GM21825 (cell line): ENCODE measurements around the gene JCAD.

Experiments used
- ATAC-seq: cut with Tn5 transposase; IDR thresholded peaks from one replicate; pipeline ENCODE4 v1.9.1; 2021; ENCODE audit warnings: mild to moderate bottlenecking, moderate library complexity; ENCODE audit not compliant: unreplicated experiment

The JCAD gene

DNA sequence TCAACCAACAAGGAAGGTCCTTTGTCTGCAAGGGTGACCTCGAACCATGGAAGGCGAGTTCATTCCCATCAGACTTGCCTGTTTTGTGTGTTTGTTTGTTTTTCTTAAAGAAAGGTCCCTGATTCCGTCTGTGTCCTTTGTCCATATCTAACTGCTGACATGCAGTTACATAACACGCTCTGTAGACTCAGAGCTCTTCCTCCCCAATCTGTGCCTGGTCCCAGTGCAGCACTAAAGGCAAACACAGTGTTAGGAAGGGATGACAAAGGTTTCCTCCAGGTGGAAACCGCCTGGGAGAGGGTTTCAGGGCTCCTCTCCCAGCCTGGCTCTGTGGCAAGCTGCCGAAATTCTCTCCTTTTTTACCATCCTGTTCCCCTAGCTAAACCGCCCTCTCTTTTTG, 13.4 kb downstream of the JCAD start:
- no peak for ATAC-seq

GRCh38 chr10:30043476-30044270, 15.7 kb downstream of the JCAD start:
- ATAC-seq, result no peak

- no peak for ATAC-seq
Observed at GRCh38 chr10:30042820-30043219, 16.6 kb downstream of the JCAD start.

GRCh38 chr10:30041196-30042105, 17.9 kb downstream of the JCAD start:
- ATAC-seq, result no peak

- ATAC-seq, result no peak
Observed at GRCh38 chr10:30040597-30040996, 18.8 kb downstream of the JCAD start.

DNA sequence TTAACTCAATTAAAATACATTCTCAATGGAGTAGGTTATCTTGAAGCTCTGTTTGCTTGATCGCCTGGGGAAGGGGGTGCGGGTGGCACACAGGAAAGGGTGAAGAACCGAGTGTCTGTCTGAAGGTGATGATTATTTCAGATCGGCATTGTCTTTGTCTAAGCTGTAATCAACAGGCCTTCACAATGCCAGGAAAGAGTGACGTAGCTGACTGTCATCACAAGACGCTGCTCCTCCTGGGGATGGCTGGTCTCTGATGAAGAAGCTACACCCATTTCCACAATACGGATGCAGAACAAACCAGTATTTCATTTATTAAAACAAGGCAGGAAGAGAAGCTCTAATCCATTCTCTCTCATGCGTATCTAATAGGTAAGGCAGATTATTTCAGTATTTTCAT, 19.4 kb downstream of the JCAD start:
- ATAC-seq, result no peak

GRCh38 chr10:30039567-30039966, 19.8 kb downstream of the JCAD start:
- ATAC-seq, result no peak

GRCh38 chr10:30038781-30039536, 20.4 kb downstream of the JCAD start:
- ATAC-seq, result no peak

- no peak for ATAC-seq
Observed at GRCh38 chr10:30037620-30038336, 21.6 kb downstream of the JCAD start.

GRCh38 chr10:30036811-30037210, 22.6 kb downstream of the JCAD start:
- ATAC-seq, result no peak

DNA sequence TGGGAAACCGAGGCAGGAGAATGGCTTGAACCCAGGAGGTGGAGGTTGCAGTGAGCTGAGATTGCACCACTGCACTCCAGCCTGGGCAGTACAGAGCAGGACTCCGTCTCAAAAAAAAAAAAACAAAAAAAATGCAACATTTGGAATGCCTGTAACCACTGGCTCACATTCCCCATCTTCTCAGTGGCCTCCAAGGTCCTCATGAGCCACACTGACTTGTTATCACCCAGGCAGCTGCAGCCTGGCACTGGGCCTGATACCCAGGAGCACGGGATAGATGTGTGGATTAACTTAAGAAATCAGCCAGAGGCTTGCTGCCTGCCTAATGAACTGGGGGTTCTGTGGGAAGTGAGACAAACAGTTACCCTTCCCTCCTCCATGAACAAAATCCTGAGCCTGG, 23.0 kb downstream of the JCAD start:
- ATAC-seq, result no peak

DNA sequence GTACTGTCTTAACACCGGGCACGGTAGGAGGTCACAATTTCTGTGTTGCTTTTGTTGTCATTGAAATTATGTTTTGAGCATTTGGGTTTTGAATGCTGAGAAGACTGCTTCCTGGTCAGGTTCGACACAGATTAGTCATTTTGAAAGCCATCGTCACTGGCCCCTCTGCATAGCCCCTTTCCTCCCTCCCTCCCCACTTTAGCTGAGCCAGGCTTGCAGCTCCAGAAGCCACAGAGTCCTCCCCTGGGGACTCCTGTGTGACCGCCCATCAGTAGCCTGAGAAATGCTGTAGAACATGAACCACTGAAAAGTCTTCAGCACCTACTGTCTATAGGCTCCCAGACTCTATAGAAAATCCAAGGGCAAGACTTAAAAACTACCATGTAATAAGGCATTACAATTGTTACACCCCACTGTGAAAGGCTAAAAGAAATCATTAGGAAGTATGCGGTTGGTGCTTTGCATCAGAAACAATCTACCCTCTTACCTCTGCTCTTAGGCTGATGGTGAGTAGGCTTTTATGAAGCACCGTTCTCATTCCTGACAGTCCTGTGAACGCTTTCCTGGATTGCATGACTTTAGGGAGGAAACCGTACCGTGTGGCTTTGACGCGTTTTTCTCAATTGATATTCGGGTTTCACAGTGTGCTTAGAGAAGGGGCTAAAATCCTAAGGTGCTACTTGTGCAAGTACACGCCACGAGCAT, 24.8 kb downstream of the JCAD start:
- no peak for ATAC-seq

DNA sequence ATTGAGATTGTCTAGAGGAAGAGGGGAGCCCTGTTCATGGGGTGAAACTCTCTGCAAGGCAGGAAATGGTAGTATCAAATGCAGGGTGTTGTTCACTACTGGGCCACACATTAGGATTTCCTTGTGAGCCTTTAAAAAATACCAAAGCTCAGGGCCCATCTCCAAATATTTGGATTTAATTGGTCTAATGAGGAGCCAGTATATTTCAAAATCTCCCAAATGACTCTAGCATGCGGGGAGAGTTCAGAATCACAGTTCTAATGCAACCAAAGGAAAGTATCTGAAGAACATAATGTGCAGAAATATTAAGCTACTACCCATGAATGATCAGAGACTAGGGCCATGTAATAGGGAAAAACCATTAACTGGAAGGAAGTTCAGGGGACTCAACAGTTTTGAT, 27.3 kb downstream of the JCAD start:
- no peak for ATAC-seq

DNA sequence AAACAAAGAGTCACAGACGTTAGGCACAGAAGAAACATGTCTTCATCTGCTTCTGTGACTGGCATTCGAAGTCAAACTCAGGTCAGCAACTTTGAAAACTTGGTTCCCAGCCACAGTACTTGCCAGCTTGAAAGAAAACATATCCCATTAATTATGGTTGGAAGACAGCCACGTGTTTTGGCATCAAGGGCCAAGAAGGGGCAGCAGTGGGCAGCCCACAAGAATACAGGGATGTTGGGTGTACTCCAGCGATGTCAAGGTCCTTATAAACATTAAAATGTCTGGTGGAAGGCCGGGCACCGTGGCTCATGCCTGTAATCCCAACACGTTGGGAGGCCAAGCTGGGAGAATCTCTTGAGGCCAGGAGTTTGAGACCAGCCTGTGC, 29.5 kb downstream of the JCAD start:
- no peak for ATAC-seq

- ATAC-seq, result no peak
Observed at GRCh38 chr10:30029164-30029871, 30.1 kb downstream of the JCAD start.

GRCh38 chr10:30028738-30029030, 30.7 kb downstream of the JCAD start:
- ATAC-seq, result no peak

GRCh38 chr10:30028006-30028737, 31.2 kb downstream of the JCAD start:
- ATAC-seq, result peak; percentile 4

GRCh38 chr10:30027057-30028005, 32.1 kb downstream of the JCAD start:
- ATAC-seq, result peak; percentile 92
